Measurements from ENCODE around the gene THUMPD3.
A peak's percentile ranks its signal among the peaks of the same experiment; 100 is the strongest.

The THUMPD3 gene

GRCh38 chr3:9396632-9397331 lies 33.9 kb downstream of the THUMPD3 start:
- DNase-seq, result peak; percentile 94 to 100 (median 99)

GRCh38 chr3:9397332-9397905 lies 34.6 kb downstream of the THUMPD3 start, which contains the start of gene SETD5:
Gene SETD5 (plus strand): TSS chr3:9397615. CDS start chr3:9428939, 31,324 bp downstream.
- peak; percentile 37 to 99 (median 96) for DNase-seq

- peak in 39 of 56 donors; percentile 14 to 72 (median 41) for DNase-seq
Measured at GRCh38 chr3:9397906-9398699, 35.2 kb downstream of the THUMPD3 start.

GRCh38 chr3:9398700-9399336 lies 36.0 kb downstream of the THUMPD3 start:
- DNase-seq, result peak in 6 of 56 donors; percentile 12 to 62 (median 34)

GRCh38 chr3:9399337-9399703 lies 36.5 kb downstream of the THUMPD3 start:
- DNase-seq, result no peak

GRCh38 chr3:9399746-9400145 lies 36.9 kb downstream of the THUMPD3 start:
- DNase-seq, result peak in 48 of 56 donors; percentile 1 to 78 (median 33)

GRCh38 chr3:9400616-9401015 lies 37.8 kb downstream of the THUMPD3 start:
- DNase-seq, result no peak

- DNase-seq, result no peak
Measured at GRCh38 chr3:9401986-9402385, 39.1 kb downstream of the THUMPD3 start.

GRCh38 chr3:9402410-9403228 lies 39.8 kb downstream of the THUMPD3 start:
- peak in 48 of 56 donors; percentile 2 to 80 (median 30) for DNase-seq

GRCh38 chr3:9403463-9403862 lies 40.6 kb downstream of the THUMPD3 start:
- no peak for DNase-seq

- no peak for DNase-seq
Measured at GRCh38 chr3:9404680-9405079, 41.8 kb downstream of the THUMPD3 start.

- no peak for DNase-seq
Measured at GRCh38 chr3:9405756-9406155, 42.9 kb downstream of the THUMPD3 start.

GRCh38 chr3:9406856-9407626 lies 44.2 kb downstream of the THUMPD3 start:
- DNase-seq, result no peak

GRCh38 chr3:9408061-9408460 lies 45.2 kb downstream of the THUMPD3 start:
- no peak for DNase-seq

GRCh38 chr3:9408546-9408945 lies 45.7 kb downstream of the THUMPD3 start:
- no peak for DNase-seq

- DNase-seq, result no peak
Measured at GRCh38 chr3:9409981-9410854, 47.4 kb downstream of the THUMPD3 start.

- no peak for DNase-seq
Measured at GRCh38 chr3:9411302-9411701, 48.4 kb downstream of the THUMPD3 start.

GRCh38 chr3:9412293-9412692 lies 49.4 kb downstream of the THUMPD3 start:
- DNase-seq, result no peak

- no peak for DNase-seq
Measured at GRCh38 chr3:9414826-9415225, 52.0 kb downstream of the THUMPD3 start.
